Ovary (tissue), 9 donors: ENCODE data around the gene ETV4. TPM values are rescaled to one million over a fixed set of nuclear protein-coding genes. Genes with fewer than 3 reads are reported as not detected.
"Not testable (repeated sequence)": the region's sequence is repeated elsewhere in the genome, so short reads cannot be mapped to it uniquely, and the experiment has no call there.

ENCODE experiments used
- DNase-seq, 5 donors: peaks; one replicate each; pipeline ENCODE4 v3.0.0-alpha.2; 2019 to 2020
- H3K27ac ChIP-seq, 2 donors: fragments of 200-600 bp; one replicate each; pipeline versions ENCODE4 v1.5.1 to v1.8.0; 2019 to 2022
- H3K27me3 ChIP-seq: fragments of 200-600 bp; one replicate; pipeline ENCODE4 v1.8.0; 2022
- H3K36me3 ChIP-seq: fragments of 200-600 bp; sonication (generic); one replicate; pipeline ENCODE4 v1.5.1; 2019
- H3K4me1 ChIP-seq: one replicate; pipeline ENCODE4 v1.8.1; 2013; ENCODE audit warnings: mild to moderate bottlenecking, moderate library complexity; ENCODE audit not compliant: insufficient read depth
- H3K4me3 ChIP-seq: fragments of 200-600 bp; sonication (generic); one replicate; pipeline ENCODE4 v1.5.1; 2017
- H3K9me3 ChIP-seq, 2 donors: fragments of 200-600 bp in 1 of 2; sonication (generic) in 1 of 2; one replicate each; pipeline versions ENCODE4 v1.5.1 to v1.8.1; 2013 to 2019; ENCODE audit warnings: mild to moderate bottlenecking in 1 of 2, moderate library complexity in 1 of 2
- EP300 ChIP-seq: sonication (generic); formaldehyde crosslinking; IDR thresholded peaks from one replicate; pipeline ENCODE4 v1.6.1; 2017; ENCODE audit warnings: antibody characterized with exemption
- POLR2A ChIP-seq: fragments of 450-650 bp; IDR thresholded peaks from one replicate; pipeline ENCODE4 v1.6.1; 2017; ENCODE audit warnings: antibody characterized with exemption, mild to moderate bottlenecking, moderate library complexity
- WGBS, 3 donors: extraction: QIAGEN DNeasy Blood & Tissue Kit in 1 of 3; methylation state at CpG; one replicate each; pipeline versions ENCODE4 v1.1.5 to v1.1.7; 2013 to 2017; 5-methylcytosine and 5-hydroxymethylcytosine counted together
- intact Hi-C, 4 donors: fragments of 100-400 bp; cut with DNase I; formaldehyde crosslinking; loops; one replicate each; pipeline versions ENCODE4 v1.11.0 to v1.15.1; 2022 to 2023
- polyA plus RNA-seq, 2 donors: library from polyadenylated mRNA; stranded (reverse); fragments of 200-250 nt in 1 of 2; fragments of 350-450 nt in 1 of 2; fragmentation: Illumina TruSeq in 1 of 2; extraction: RNeasy Lipid Tissue Mini Kit (QIAGEN cat#74804) in 1 of 2; gene quantifications; one replicate each; pipeline ENCODE4 v1.2.3, GENCODE V29; 2013 to 2014
- total RNA-seq, 7 donors: library from RNA; depleted of rRNA in 2 of 7; stranded (reverse); fragments of >200 nt in 2 of 7; fragmentation: NEBNext Ultra II Directional in 3 of 7; extraction: Animal tissue kit (Norgen Biotek cat#: 25700) in 3 of 7; gene quantifications; one replicate each; pipeline versions ENCODE4 v1.1.0 to v1.2.4, GENCODE V29; 2016 to 2023
- TF ChIP-seq, protein P1 (sequence below), 3 donors: fragments of 450-650 bp in 2 of 3; fragments of 200-600 bp in 1 of 3; IDR thresholded peaks; one replicate each; pipeline versions ENCODE4 v1.5.1 to v1.8.0; 2016 to 2022; ENCODE audit warnings: antibody characterized with exemption in 3 of 3, mild to moderate bottlenecking in 1 of 3
- donor health status: DM: no; HTN: no; CAD: no; lungs with moderate emphysema.
- donor health status: DM: no; HTN: no; CAD: no.
- donor health status: Bipolar disorder and iron deficiency.
- donor health status: DM: yes; HTN: yes; CAD: no.
- donor health status: DM: no; HTN: no; CAD: no.
- donor health status: DM: yes; HTN: yes; CAD: no.

Gene ETV4
- total and polyA plus RNA-seq, 9 donors = 0.25 to 5.3 (median 0.77) TPM; not detected in 1

DNA sequence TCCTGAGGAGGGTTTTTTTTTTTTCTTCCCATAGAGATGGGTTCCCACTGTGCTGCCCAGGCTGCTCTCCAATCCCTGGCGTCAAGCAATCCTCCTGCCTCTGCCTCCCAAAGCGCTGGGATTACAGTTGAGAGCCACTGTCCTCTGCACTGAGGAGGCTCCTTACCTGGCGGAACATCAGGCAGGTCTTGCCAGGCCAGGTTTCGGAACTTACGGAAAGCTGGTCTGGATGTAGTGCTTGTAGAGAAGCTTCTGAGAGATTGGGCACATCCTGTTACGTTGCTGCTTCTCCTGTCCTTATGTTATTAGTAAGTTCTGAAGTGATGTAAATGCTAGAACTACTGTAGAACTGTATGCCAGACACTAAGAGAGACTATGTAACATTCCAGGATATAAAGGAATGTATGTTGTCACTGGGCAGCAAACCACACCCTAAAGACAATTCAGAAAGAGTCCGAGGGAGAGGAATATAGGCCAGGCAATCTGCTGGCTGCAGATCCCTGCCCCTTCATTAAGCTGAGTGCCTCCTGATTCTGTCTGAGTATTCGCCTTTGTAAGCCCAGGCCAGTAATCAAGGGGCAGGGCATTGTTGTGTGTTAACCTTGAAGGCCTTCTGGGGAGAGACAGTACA lies 21.1 kb downstream of the ETV4 start:
- Histone ChIP-seq H3K4me1 (no peaks in the 10 kb centered on the region), H3K4me3 (no peak overlapping the region), H3K9me3 (no peaks in the 10 kb centered on the region), H3K27ac (no peak overlapping the region), H3K36me3 (no peaks in the 10 kb centered on the region), H3K27me3 (no peaks in the 10 kb centered on the region)
- TF ChIP-seq EP300 (no peak), POLR2A (no peak)
- TF ChIP-seq, protein P1, sequence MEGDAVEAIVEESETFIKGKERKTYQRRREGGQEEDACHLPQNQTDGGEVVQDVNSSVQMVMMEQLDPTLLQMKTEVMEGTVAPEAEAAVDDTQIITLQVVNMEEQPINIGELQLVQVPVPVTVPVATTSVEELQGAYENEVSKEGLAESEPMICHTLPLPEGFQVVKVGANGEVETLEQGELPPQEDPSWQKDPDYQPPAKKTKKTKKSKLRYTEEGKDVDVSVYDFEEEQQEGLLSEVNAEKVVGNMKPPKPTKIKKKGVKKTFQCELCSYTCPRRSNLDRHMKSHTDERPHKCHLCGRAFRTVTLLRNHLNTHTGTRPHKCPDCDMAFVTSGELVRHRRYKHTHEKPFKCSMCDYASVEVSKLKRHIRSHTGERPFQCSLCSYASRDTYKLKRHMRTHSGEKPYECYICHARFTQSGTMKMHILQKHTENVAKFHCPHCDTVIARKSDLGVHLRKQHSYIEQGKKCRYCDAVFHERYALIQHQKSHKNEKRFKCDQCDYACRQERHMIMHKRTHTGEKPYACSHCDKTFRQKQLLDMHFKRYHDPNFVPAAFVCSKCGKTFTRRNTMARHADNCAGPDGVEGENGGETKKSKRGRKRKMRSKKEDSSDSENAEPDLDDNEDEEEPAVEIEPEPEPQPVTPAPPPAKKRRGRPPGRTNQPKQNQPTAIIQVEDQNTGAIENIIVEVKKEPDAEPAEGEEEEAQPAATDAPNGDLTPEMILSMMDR (IDR thresholded peaks at IDR 0.05) = no peak
- intact Hi-C loops = no loop called here
- WGBS, 3 donors = 81 to 91% (median 90%) methylated on average over 8 of the region's 8 CpGs
- DNase-seq = no peak

DNA sequence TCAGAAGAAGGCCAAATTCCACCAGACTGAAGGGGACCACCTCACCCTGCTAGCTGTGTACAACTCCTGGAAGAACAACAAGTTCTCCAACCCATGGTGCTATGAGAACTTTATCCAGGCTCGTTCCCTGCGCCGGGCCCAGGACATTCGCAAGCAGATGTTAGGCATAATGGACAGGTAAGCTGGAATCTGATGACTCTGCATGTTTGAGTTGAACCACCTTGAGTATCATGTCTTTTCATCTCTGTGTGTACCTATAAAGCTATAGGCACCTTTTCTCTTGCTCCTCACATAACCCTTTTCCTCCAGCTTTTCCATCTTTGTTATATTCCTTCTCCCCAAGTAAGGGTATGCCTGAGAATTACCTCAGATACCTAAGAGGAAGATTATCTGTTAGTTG lies 24.8 kb downstream of the ETV4 start:
- Histone ChIP-seq H3K27me3 (no peaks in the 10 kb centered on the region), H3K27ac (no peak overlapping the region), H3K4me1 (no peaks in the 10 kb centered on the region), H3K9me3 (no peaks in the 10 kb centered on the region), H3K4me3 (no peak overlapping the region), H3K36me3 (no peaks in the 10 kb centered on the region)
- DNase-seq = no peak
- TF ChIP-seq EP300 = no peak
- 94 to 98% (median 97%) methylated on average over 4 of the region's 4 CpGs for whole genome bisulfite sequencing, 3 donors
- intact Hi-C loops = no loop called here

DNA sequence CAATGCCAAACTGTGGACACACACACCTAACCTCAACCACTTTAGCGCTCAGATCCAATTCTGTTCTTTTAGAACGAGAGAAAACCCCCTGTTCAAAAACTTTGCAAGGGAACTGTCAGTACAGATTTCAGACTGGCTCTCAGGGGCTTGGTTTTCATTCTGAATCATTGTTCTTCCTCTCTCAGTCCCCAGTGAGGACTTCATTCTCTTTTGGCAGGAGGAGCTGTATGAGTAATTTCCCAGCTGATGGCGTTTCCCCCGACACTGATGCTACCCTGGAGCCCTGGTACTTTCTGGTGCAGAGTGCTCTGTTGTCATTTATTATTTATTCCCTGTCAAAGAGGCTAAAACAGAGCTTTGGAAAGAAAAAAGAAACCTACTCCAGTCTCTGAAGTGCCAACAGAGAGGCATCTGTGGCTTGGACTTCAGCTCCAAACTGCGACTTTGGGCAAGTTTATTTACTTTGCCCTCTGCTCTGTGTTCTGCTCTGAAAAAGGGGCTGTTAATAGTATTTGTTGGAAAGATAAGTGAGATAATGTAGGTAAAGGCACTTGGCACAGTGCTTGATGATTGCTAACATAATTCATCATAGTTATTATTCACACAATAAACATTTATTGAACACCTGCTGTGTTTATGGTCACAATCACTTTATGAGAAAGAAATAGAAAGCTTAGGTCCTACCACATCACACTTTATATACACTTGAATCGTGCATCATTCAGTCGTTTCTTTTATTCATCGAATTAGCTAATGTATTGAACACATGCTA lies 28.3 kb downstream of the ETV4 start:
- WGBS, 3 donors = 73 to 79% (median 76%) methylated on average over 8 of the region's 8 CpGs
- H3K27ac ChIP-seq = no peak overlapping the region
- no peaks in the 10 kb centered on the region for H3K36me3 ChIP-seq
- H3K4me3 ChIP-seq = no peak overlapping the region
- no peaks in the 10 kb centered on the region for H3K9me3 ChIP-seq
- intact Hi-C loops = no loop called here
- no peaks in the 10 kb centered on the region for H3K27me3 ChIP-seq
- H3K4me1 ChIP-seq = no peaks in the 10 kb centered on the region
- DNase-seq = no peak
- TF ChIP-seq, protein P1 (IDR thresholded peaks at IDR 0.05) = no peak
- TF ChIP-seq POLR2A (no peak), EP300 (no peak)

DNA sequence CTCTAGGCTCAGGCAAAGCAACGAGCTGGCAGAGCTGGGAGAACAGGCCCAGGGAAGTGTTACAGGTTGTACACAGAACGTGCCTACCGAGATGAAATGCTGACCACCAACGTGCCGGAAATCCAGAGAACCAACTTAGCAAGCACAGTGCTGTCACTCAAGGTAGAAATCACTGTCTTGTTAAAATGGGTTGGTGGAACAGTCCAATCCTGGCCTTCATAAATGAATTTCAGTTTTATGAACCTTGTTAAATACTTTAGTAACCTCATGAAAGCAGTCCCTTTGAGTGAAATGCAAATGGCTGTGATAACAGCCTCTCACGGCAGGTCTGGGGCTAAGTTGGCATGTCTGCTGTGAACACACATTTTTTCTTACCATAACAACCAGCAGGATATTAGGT lies 29.0 kb downstream of the ETV4 start:
- WGBS, 3 donors = 83 to 84% (median 83%) methylated on average over 6 of the region's 6 CpGs
- H3K4me1 ChIP-seq = no peaks in the 10 kb centered on the region
- intact Hi-C loops = no loop called here
- no peak overlapping the region for H3K4me3 ChIP-seq
- DNase-seq = no peak
- H3K27me3 ChIP-seq = no peaks in the 10 kb centered on the region
- no peaks in the 10 kb centered on the region for H3K36me3 ChIP-seq
- no peak overlapping the region for H3K27ac ChIP-seq
- no peak for TF ChIP-seq EP300
- no peak for TF ChIP-seq POLR2A
- TF ChIP-seq, protein P1 (IDR thresholded peaks at IDR 0.05) = no peak
- H3K9me3 ChIP-seq = no peaks in the 10 kb centered on the region

DNA sequence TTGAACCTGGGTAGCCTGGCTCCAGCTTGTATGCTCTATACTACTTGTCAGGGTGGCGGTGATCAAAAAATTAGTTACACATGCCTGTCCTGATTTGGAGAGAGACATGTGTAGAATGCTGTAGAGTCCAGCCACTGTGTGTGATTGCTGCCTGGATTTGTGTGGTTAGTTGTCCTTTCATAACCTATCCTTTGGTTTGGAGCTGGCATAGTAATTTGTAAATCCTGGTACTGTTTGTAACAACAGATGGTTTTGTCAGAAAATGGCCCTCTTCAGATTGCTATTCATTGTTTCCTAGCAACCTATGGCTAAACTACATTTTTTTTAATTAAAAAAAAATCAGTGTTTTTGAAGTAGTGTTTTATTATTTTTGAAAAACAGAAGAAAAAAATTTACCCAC lies 30.5 kb downstream of the ETV4 start:
- WGBS, 3 donors = 96 to 100% (median 98%) methylated on average over 1 of the region's 1 CpG
- TF ChIP-seq, protein P1 (IDR thresholded peaks at IDR 0.05) = no peak
- TF ChIP-seq POLR2A (no peak), EP300 (no peak)
- H3K27ac ChIP-seq = no peak overlapping the region
- no peaks in the 10 kb centered on the region for H3K9me3 ChIP-seq
- no peak overlapping the region for H3K4me3 ChIP-seq
- H3K36me3 ChIP-seq = no peaks in the 10 kb centered on the region
- H3K27me3 ChIP-seq = no peaks in the 10 kb centered on the region
- no peaks in the 10 kb centered on the region for H3K4me1 ChIP-seq
- intact Hi-C loops = no loop called here
- DNase-seq = no peak

DNA sequence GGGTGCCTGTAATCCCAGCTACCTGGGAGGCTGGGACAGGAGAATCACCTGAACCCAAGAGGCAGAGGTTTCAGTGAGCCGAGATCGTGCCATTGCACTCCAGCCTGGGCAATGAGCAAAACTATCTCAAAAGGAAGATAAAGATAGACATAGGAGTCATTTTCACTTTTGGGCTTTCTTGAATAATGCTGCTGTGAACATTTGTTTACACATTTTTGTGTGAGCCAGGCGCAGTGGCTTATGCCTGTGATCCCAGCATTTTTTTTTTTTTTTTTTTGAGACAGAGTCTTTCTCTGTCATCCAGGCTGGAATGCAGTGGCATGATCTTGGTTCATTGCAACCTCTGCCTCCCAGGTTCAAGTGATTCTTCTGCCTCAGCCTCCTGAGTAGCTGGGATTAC lies 34.9 kb downstream of the ETV4 start:
- H3K27me3 ChIP-seq, H3K36me3 ChIP-seq, H3K4me1 ChIP-seq, H3K9me3 ChIP-seq, H3K4me3 ChIP-seq, H3K27ac ChIP-seq, DNase-seq, intact Hi-C loops: not testable (repeated sequence)
- WGBS, 3 donors = 88 to 97% (median 94%) methylated on average over 3 of the region's 3 CpGs

DNA sequence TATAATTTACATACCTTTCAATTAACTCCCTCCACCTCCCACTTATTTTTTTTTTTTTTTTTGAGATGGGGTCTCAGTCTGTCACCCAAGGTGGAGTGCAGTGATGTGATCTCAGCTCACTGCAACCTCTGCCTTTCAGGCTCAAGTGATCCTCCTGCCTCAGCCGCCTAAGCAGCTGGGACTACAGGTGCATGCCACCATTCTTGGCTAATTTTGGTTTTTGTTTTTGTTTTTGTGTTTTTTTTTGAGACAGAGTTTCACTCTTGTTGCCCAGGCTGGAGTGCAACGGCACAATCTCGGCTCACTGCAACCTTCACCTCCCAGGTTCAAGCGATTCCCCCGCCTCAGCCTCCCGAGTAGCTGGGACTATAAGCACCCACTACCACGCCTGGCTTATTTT lies 36.7 kb downstream of the ETV4 start:
- H3K9me3 ChIP-seq, H3K36me3 ChIP-seq: not testable (repeated sequence)

More for the DNA sequence above, 36.7 kb downstream of the ETV4 start:
- H3K27me3 ChIP-seq, H3K4me1 ChIP-seq, H3K27ac ChIP-seq, H3K4me3 ChIP-seq, intact Hi-C loops, DNase-seq: not testable (repeated sequence)
- 94 to 96% (median 95%) methylated on average over 7 of the region's 7 CpGs for WGBS, 3 donors
